Uterus (tissue), 2 donors: ENCODE results near the gene LIMK2.

Experiments
- CTCF ChIP-seq, 4 experiments: fragments of 200-600 bp in 2 of 4; fragments of 450-650 bp in 2 of 4; sonication (generic) in 2 of 4; IDR thresholded peaks; one replicate each; pipeline ENCODE4 v1.5.1; 2016 to 2019; ENCODE audit warnings: antibody characterized with exemption in 4 of 4, mild to moderate bottlenecking in 2 of 4, moderate library complexity in 1 of 4
- POLR2A ChIP-seq, 2 donors: fragments of 450-650 bp; IDR thresholded peaks; one replicate each; pipeline ENCODE4 v1.6.1; 2016; ENCODE audit warnings: antibody characterized with exemption in 2 of 2, mild to moderate bottlenecking in 1 of 2, moderate library complexity in 1 of 2

- TF ChIP-seq POLR2A (IDR thresholded peaks at IDR 0.05) (no peak), CTCF (IDR thresholded peaks at IDR 0.05) (no peak)
Measured at GRCh38 chr22:31262312-31263133, 50.4 kb downstream of the LIMK2 start.
